Daoy (cell line): ENCODE data around the gene SKAP1. TPM values are rescaled to one million over a fixed set of nuclear protein-coding genes. Genes with fewer than 3 reads are reported as not detected.
"Not testable (repeated sequence)": the region's sequence is repeated elsewhere in the genome, so short reads cannot be mapped to it uniquely, and the experiment has no call there.

Source experiments
- DNase-seq: peaks from one replicate; pipeline ENCODE4 v3.0.0-alpha.2; 2015; ENCODE audit warnings: low read depth
- total RNA-seq: library from RNA; depleted of rRNA; stranded (reverse); fragments of >200 nt; shearing (Covaris generic); gene quantifications from 2 replicates; pipeline ENCODE4 v1.2.3, GENCODE V29; 2014

SKAP1 gene
- total RNA-seq, 1 experiment from 2014 or later: 0.17 TPM

GRCh38 chr17:48245465-48246033 is 184.5 kb downstream of the SKAP1 start:
- not testable (repeated sequence) for DNase-seq

- no peak for DNase-seq
Measured at GRCh38 chr17:48244814-48245213, 185.2 kb downstream of the SKAP1 start.

- peak; percentile 37 for DNase-seq
Measured at GRCh38 chr17:48244121-48244711, 185.8 kb downstream of the SKAP1 start.

GRCh38 chr17:48241770-48242497 is 188.1 kb downstream of the SKAP1 start:
- no peak for DNase-seq

- DNase-seq: peak; percentile 82
Measured at GRCh38 chr17:48241131-48241591, 188.9 kb downstream of the SKAP1 start.

- DNase-seq: peak; percentile 67
Measured at GRCh38 chr17:48240562-48241130, 189.4 kb downstream of the SKAP1 start.

- DNase-seq: no peak
Measured at GRCh38 chr17:48240122-48240521, 189.9 kb downstream of the SKAP1 start.

GRCh38 chr17:48239603-48239995 is 190.4 kb downstream of the SKAP1 start:
- no peak for DNase-seq

GRCh38 chr17:48238933-48239602 is 190.9 kb downstream of the SKAP1 start:
- DNase-seq: no peak

- no peak for DNase-seq
Measured at GRCh38 chr17:48237456-48237855, 192.6 kb downstream of the SKAP1 start.

- peak; percentile 80 for DNase-seq
Measured at GRCh38 chr17:48236681-48237134, 193.3 kb downstream of the SKAP1 start.

GRCh38 chr17:48234922-48235321 is 195.1 kb downstream of the SKAP1 start:
- DNase-seq: no peak

GRCh38 chr17:48231995-48232959 is 197.7 kb downstream of the SKAP1 start:
- DNase-seq: no peak

GRCh38 chr17:48229936-48230335 is 200.1 kb downstream of the SKAP1 start:
- no peak for DNase-seq

GRCh38 chr17:48228720-48229119 is 201.3 kb downstream of the SKAP1 start:
- DNase-seq: no peak

- no peak for DNase-seq
Measured at GRCh38 chr17:48225725-48226567, 204.1 kb downstream of the SKAP1 start.

GRCh38 chr17:48223945-48224344 is 206.1 kb downstream of the SKAP1 start:
- DNase-seq: no peak

GRCh38 chr17:48219617-48220016 is 210.4 kb downstream of the SKAP1 start:
- no peak for DNase-seq

- DNase-seq: peak; percentile 39
Measured at GRCh38 chr17:48215583-48216139, 214.4 kb downstream of the SKAP1 start.

GRCh38 chr17:48213797-48214196 is 216.2 kb downstream of the SKAP1 start:
- DNase-seq: no peak
